ENCODE measurements around the gene GJC1.
"Not testable (repeated sequence)": the region's sequence is repeated elsewhere in the genome, so short reads cannot be mapped to it uniquely, and the experiment has no call there.

The GJC1 gene

DNA sequence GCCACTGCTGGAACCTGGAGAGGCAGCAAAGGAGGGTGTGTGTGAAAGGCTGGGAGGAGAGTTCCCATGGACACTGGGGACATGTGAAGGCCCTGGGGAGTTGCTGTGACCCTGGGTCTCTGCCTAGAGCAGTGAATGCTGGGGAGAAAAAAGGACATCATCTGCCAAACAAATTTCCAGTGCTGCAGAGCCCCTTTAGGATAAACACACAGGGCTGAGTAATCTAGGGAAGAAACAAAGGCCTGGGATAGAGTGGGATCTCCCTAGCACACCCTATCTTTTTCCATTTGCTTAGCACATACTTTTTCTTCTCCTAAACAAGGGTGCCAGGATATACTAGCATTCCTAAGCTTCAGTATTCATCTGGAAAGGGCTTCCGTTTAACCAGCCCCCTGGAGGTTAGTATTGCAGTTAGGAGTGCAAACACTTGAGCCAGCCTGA lies 14.3 kb upstream of the GJC1 start:
- peak; percentile 18 for DNase-seq (ENCODE audit: low spot score)

DNA sequence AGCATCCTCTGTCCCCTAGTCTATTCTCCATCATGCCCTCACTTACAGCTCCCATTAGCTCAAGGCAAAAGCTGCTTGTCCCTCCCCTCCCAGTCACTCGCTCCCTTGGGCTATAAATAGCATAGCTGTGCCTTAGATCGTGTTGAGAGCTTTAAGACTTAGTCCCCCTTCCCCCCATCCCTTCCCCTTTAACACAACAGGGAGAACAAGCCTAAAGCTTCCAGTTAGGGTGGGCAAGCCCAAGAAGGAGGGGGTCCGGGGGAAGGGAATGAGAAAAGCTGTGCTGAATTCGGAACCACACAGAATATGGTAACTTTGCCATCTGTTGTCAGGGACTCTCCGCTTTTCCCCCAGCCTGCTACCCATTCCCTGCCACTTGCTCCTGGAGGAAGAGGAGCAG lies 12.7 kb upstream of the GJC1 start:
- DNase-seq (ENCODE audit: low spot score), result no peak

DNA sequence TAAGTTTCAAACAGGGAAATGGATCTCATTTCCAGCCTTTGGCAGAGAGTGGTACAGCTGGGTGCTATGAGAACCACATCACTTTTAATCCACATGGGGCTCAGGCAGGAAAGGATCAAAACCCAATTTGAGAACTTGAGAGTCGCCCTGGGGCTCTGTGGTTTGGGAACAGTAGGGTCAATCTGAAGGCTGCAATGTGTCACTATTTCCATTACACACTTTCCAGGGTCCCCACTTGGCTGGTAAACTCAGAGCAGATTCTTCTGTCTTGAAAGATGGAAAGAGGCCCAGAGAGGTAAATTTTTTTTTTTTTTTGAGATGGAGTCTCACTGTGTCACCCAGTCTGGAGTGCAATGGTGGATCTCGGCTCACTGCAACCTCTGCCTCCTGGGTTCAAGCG lies 10.8 kb upstream of the GJC1 start:
- DNase-seq (ENCODE audit: low spot score), result no peak

DNA sequence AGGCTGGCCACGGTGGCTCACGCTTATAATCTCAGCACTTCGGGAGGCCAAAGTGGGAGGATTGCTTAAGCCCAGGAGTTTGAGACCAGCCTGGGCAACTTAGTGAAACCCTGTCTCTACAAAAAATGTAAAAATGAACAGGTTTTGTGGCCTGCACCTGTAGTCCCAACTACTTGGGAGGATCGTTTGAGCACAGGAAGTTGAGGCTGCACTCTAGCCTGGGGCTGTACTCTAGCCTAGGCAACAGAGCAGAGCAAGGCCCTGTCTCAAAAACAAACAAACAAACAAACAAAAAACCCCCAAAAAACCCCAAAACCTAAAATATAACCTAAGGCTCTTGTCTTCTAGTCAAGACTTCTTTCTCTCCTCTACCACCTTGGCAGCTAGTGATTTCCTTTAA lies 10.2 kb upstream of the GJC1 start:
- no peak for DNase-seq (ENCODE audit: low spot score)

DNA sequence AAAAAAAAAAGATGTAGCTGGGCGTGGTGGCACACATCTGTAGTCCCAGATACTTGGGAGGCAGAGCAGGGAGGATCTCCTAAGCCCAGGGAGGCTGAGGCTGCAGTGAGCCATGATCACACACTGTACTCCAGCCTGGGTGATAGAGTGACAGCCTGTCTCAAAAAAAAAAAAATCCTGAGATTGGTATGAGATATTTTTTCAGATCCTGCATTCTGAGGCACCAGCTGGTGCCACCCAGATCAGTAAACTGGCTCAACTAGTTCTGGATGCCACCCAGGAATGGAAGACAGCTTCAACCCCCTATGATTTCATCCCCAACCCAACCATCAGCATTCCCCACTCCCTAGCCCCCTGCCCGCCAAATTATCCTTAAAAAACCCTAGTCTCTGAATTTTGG lies 7.1 kb upstream of the GJC1 start:
- no peak for DNase-seq (ENCODE audit: low spot score)

DNA sequence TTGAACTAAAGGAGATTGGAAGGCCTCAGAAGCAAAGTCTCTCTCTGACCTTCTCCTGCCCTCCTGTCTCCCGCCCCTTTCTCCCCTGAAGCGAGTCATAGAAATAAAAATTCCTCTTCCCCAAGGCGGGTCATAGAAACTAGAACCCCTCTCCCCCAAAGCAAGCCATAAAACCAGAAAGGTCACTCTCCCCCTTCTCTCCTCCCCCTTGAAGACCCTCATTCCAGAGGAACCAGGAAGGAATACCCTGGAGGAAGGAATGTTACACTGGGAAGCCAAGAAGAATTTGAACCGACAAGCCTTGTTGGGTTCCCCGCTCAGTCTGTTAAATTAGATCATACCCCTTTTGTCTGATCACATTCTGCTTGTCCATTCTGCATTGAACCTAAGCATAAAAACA lies 2.7 kb upstream of the GJC1 start:
- DNase-seq (ENCODE audit: low spot score), result no peak

GRCh38 chr17:44831371-44831770 lies 1.3 kb upstream of the GJC1 start:
- no peak for DNase-seq (ENCODE audit: low spot score)

DNA sequence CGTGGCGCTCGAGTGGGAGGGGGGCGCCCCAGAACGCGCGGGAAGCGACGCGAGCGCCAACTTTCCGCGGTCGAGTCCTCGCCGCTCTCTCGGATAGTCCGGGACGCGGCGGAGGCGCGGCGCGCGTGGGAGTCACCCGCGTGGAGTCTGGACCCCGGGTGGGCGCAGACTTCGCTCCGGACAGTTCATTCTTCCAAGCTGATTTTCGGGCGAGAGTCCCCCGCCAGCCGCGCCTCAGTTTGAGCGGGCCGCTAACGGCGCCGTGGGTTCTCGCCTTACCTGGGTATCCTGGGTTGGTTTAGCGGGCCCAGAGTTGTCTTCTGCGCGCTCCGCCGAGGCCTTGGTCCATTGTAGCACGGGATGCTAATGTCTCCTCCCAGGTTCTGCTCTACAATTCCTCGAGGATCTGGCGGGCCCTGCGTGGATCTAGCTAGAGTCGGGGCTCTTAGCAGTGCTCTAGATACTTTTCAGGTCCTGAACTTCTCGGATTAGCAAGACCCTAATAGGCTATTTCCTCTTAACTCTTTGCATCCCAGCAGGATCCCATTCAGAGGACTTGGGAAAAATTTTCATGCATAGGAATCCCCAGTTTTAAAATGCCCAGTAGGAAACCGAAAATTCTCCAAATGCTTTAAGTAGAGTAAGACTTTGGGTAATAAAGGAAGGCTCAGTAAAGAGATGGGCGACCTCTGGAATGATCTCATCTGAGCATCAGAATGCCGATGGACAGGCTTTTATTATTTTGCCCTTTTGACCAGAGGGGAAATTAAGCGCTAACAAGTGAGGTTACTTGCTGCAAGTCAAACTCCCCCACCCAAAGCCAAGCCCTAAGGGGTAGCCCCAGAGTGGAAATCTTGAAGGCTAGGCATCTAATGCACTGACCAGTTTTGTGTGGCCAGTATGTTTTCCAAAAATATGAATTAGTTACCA lies 537 bp upstream of the GJC1 start:
- DNase-seq (ENCODE audit: low spot score), result peak; percentile 23

GRCh38 chr17:44828919-44829522 lies 1.1 kb downstream of the GJC1 start:
- no peak for DNase-seq (ENCODE audit: low spot score)

DNA sequence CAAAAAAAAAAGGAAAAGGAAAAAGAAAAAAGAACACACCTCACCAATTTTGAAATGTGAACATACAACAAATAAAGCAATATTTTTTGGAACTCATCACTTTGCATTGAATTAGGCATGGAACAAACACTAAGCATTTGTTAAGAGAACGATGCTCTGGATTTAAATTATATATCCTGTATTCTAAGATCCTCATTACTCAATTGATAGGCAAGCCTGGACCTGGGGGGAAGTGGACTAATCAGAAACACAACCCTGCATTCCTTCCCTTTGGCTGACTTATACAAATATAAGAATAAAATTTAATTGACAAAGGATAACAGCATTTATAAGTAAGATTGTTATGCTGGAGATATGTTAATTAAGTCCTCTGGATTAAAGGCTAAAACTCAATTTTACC lies 2.2 kb downstream of the GJC1 start:
- DNase-seq (ENCODE audit: low spot score), result no peak

- no peak for DNase-seq (ENCODE audit: low spot score)
These were observed 3.8 kb downstream of the GJC1 start for GRCh38 chr17:44826123-44826790.

DNA sequence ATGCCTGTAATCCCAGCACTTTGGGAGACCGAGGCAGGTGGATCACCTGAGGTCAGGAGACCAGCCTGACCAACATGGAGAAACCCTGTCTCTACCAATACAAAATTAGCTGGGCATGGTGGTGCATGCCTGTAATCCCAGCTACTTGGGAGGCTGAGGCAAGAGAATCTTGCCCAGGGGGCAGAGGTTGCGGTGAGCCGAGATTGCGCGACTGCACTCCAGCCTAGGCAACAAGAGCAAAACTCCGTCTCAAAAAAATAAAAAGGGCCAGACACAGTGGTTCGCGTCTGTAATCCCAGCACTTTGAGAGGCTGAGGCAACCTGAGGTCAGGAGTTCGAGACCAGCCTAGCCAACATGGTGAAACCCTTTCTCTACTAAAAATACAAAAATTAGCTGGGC lies 4.9 kb downstream of the GJC1 start:
- not testable (repeated sequence) for DNase-seq (ENCODE audit: low spot score)

DNA sequence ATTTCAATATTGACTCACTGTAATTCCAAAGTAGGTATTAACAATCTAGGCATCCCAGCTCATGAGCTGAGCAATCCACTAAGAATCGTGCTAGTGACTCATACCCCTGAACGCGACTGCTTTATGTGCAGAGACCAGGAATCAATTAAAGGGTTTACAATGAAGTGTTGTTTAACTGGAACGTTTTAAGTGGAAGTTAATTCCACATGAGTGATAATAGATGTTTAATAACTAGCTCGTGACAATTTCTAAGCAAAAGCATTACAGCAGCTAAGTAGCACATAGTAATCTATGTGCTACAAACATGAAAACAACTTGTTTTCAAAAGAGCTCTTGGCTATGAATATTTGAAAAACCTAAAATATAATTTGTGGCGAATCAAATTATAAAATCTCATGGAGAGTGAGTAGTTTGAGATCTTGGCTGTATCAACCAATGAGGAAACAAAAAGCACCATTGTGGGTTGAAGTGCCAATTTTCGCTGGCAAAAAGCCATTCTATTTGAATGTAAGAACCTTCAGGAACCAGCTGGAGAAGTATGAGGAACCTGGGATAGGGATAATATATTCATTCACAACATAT lies 9.4 kb downstream of the GJC1 start:
- peak; percentile 89 for DNase-seq (ENCODE audit: low spot score)

DNA sequence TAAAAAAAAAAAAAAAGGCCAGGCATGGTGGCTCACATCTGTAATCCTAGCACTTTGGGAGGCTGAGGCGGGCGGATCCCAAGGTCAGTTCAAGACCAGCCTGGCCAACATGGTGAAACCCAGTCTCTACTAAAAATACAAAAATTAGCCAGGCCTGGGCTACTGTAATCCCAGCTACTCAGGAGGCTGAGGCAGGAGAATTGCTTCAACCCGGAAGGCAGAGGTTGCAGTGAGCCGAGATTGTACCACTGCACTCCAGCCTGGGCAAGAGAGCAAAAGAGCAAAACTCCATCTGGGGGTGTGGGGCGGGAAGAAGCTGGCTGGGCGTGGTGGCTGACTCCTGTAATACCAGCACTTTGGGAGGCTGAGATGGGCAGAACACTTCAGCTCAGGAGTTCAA lies 11.6 kb downstream of the GJC1 start:
- DNase-seq (ENCODE audit: low spot score), result not testable (repeated sequence)

- no peak for DNase-seq (ENCODE audit: low spot score)
These were observed 17.8 kb downstream of the GJC1 start for GRCh38 chr17:44812263-44812662.

DNA sequence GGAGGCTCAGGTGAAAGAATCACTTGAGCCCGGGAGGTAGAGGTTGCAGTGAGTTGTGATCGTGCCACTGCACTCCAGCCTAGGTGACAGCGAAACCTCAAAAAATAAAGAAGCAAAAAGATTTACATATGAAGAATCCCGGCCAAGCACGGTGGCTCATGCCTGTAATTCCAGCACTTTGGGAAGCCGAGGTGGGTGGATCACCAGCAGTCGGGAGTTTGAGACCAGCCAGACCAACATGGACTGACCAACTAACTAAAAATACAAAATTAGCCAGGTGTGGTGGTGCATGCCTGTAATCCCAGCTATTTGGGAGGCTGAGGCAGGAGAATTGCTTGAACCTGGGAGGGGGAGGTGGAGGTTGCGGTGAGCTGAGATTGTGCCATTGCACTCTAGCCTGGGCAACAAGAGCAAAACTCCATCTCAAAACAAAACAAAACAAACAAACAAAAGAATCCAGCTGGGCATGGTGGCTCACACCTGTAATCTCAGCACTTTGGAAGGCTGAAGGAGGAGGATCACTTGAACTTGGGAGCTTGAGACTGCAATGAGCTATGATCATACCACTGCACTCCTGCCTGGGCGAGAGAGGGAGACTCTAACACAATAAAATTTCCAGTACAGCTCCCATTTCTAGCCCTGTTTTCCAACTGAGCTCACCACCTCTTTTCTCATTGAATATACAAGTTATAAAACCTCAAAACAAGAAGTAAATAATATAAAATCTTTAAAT lies 21.3 kb downstream of the GJC1 start:
- not testable (repeated sequence) for DNase-seq (ENCODE audit: low spot score)

- no peak for DNase-seq (ENCODE audit: low spot score)
These were observed 21.9 kb downstream of the GJC1 start for GRCh38 chr17:44808156-44808555.

DNA sequence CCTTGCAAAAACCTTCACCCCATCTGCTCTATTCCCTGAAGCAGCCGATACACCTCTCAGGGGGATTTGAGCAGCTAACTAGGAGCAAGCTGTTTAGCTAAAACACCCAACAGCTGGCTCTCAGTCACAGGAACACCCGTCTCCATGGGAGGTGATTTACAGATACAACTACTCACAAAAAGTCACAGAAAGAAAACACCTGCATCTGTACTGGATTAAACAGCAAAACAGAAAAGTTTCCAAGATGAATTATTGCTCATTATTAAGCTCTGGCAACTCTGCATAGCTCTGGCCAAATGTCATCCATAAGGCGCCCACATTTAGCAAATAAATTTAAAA lies 22.3 kb downstream of the GJC1 start:
- DNase-seq (ENCODE audit: low spot score), result peak; percentile 42

DNA sequence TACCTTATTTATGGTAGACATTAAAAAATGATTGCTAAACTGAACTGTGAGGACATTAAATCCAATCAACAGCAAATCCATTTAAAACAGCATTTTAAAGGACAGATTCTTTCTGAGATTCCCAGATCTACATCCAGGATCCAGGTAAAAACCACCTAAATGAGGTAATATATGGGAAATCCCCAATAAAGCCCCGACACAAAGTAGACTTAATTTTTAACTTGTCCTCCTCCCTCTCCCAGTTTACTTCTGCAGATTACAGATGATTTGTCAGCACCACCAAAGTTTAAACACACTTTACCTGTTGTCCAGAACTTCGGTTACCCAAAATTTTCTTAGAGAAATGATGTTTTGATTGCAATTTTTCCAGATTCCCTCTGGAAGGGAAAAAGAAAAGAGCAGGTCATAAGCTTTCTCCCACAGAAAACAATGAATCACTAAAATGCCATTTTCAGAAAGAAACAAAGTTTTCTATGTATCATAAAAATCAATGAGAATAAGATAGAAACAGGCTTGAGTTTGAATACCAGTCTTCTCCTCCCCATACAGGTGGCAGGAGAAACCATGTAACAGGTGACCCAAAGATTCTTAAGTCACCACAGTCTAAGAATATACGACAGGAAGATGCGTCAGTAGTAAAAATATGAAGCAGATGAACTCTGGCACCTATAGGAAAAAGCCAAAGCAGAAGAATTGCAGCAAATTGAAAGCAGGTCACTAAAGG lies 22.8 kb downstream of the GJC1 start:
- DNase-seq (ENCODE audit: low spot score), result no peak

- no peak for DNase-seq (ENCODE audit: low spot score)
These were observed 25.6 kb downstream of the GJC1 start for GRCh38 chr17:44804302-44805089.

GRCh38 chr17:44801880-44802279 lies 28.2 kb downstream of the GJC1 start:
- no peak for DNase-seq (ENCODE audit: low spot score)

Measured in AG08395 (cell line).